Measurements from ENCODE around the gene MBOAT7.

The MBOAT7 gene

DNA sequence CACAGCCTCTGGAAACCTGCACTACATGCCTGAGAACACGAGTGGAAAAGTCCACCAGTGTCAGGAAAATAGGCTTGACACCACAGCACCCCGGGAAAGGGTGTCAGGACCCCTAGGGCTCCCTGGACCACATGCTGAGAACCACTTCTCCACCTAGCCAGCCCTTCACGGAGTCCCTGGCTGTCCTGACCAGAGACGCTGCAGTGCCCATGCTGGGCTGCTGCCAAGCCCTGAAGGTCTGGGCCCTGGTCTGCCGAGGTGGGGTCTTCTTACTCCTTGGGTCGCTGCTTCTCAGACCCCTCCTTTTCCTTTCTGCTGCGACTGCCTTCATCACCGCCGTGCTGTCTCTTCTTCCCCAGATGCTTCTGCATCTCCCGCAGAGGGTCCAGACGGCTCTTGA, 32.9 kb downstream of the MBOAT7 start:
- TF ChIP-seq, protein P1, sequence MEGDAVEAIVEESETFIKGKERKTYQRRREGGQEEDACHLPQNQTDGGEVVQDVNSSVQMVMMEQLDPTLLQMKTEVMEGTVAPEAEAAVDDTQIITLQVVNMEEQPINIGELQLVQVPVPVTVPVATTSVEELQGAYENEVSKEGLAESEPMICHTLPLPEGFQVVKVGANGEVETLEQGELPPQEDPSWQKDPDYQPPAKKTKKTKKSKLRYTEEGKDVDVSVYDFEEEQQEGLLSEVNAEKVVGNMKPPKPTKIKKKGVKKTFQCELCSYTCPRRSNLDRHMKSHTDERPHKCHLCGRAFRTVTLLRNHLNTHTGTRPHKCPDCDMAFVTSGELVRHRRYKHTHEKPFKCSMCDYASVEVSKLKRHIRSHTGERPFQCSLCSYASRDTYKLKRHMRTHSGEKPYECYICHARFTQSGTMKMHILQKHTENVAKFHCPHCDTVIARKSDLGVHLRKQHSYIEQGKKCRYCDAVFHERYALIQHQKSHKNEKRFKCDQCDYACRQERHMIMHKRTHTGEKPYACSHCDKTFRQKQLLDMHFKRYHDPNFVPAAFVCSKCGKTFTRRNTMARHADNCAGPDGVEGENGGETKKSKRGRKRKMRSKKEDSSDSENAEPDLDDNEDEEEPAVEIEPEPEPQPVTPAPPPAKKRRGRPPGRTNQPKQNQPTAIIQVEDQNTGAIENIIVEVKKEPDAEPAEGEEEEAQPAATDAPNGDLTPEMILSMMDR (IDR thresholded peaks at IDR 0.05) = no peak
- Histone ChIP-seq H3K4me1 (ENCODE audit: control insufficient read depth in 1 of 2, insufficient read depth in 1 of 2, low read depth in 1 of 2, low read length in 1 of 2) (peaks cover 28 to 29% of the 10 kb centered on the region in 2 experiments), H3K9me3 (no peaks in the 10 kb centered on the region), H3K27me3 (no peaks in the 10 kb centered on the region), H3K4me3 (ENCODE audit: low read depth in 1 of 2, low read length in 1 of 2) (no peak overlapping the region), H3K27ac (no peak overlapping the region), H3K36me3 (peaks cover 68% of the 10 kb centered on the region)

DNA sequence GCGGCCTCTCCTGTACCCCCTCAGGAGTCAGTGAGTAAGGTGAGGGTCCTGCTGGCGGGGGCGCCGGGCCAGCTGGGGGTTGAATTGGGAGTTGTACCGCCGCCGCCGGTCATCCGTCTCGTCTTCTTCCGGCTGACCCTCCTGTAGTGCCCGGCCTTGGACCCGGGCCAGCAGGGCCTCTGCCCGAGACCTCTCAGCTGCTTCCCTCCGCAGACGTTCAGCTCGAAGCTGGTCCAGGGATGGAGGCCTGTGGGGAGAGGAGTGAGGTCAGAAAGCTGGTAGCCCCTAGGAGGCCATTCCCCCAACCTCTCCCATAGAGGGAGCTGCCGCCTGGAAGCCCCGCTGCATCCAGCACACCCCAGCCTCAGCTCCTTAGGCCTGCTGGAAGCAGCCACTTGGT, 33.7 kb downstream of the MBOAT7 start:
- no peaks in the 10 kb centered on the region for H3K9me3 ChIP-seq
- H3K27me3 ChIP-seq = no peaks in the 10 kb centered on the region
- H3K27ac ChIP-seq = no peak overlapping the region
- TF ChIP-seq, protein P1 (IDR thresholded peaks at IDR 0.05) = no peak
- H3K36me3 ChIP-seq = peaks cover 76% of the 10 kb centered on the region
- no peak overlapping the region for H3K4me3 ChIP-seq (ENCODE audit: low read depth in 1 of 2, low read length in 1 of 2)
- peaks cover 22% of the 10 kb centered on the region in 2 experiments for H3K4me1 ChIP-seq (ENCODE audit: control insufficient read depth in 1 of 2, insufficient read depth in 1 of 2, low read depth in 1 of 2, low read length in 1 of 2)

DNA sequence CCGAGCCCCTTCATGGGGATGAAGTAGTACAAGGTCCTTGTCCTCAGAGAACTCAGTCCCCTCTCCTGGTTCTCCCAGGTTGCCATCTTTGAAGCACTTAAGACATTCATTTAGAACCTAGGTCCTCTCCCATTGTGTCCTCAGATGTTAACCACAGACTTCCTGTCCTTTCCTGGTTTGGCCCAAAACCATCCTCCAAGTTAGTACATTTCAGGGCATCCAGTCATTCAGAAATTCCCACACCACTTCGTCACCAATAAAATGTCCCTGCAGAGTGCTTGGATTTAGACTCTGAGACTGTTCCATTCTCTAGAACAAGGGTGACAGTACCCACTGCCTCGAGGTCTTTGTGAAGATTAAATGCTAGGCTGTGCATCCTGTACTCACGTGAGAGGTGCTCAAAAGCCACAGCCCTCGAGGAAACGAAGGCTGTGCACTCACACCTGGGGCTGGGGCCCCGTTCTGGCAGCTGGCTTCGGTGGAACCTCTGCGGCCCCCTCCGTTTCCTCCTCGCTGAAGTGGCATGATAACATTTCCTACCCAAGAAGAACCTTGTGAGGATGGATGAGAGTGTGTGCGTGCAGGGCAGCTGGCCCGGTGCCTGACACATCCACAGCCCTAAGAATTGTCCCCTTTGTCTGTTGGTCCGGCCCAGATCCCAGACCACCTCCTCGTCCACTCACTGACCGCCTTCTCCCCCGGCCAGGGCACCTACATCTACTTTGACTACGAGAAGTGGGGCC, 34.6 kb downstream of the MBOAT7 start:
- Histone ChIP-seq H3K27ac (peak overlapping the region; percentile 52), H3K9me3 (no peaks in the 10 kb centered on the region), H3K4me3 (ENCODE audit: low read depth in 1 of 2, low read length in 1 of 2) (no peak overlapping the region), H3K36me3 (peaks cover 85% of the 10 kb centered on the region), H3K27me3 (no peaks in the 10 kb centered on the region), H3K4me1 (ENCODE audit: control insufficient read depth in 1 of 2, insufficient read depth in 1 of 2, low read depth in 1 of 2, low read length in 1 of 2) (peaks cover 18 to 19% of the 10 kb centered on the region in 2 experiments)
- TF ChIP-seq, protein P1 (IDR thresholded peaks at IDR 0.05) = no peak

DNA sequence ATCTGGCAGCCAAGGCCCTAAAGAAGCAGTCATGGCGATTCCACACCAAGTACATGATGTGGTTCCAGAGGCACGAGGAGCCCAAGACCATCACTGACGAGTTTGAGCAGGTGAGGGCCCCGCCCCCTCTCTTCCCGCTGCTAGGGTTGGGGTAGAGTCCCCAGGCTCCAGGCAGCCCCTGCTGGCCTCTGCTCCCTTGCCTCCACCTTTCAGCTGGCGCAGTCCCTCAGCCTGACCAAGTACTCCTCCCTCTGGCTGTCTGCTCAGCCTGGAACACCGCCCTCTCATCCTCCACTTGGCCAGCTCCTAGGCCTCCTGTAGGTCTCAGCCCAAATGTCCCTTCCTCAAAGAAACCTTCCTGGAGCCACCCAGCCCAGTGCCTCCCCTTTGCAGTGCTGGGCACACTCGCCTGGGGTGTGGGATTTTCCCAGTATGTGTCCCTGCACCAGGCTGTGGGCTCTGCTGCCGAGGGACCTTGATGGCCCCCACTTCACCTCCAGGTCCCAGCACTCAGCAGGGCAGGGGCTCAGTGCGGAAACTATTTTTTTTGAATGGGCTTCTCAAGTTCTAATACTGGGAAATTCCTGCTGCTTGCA, 35.6 kb downstream of the MBOAT7 start:
- peaks cover 94% of the 10 kb centered on the region for H3K36me3 ChIP-seq
- H3K27ac ChIP-seq = peak overlapping the region; percentile 52
- no peaks in the 10 kb centered on the region for H3K9me3 ChIP-seq
- no peaks in the 10 kb centered on the region for H3K27me3 ChIP-seq
- TF ChIP-seq, protein P1 (IDR thresholded peaks at IDR 0.05) = no peak
- peaks cover 13 to 14% of the 10 kb centered on the region in 2 experiments for H3K4me1 ChIP-seq (ENCODE audit: control insufficient read depth in 1 of 2, insufficient read depth in 1 of 2, low read depth in 1 of 2, low read length in 1 of 2)
- H3K4me3 ChIP-seq (ENCODE audit: low read depth in 1 of 2, low read length in 1 of 2) = no peak overlapping the region

DNA sequence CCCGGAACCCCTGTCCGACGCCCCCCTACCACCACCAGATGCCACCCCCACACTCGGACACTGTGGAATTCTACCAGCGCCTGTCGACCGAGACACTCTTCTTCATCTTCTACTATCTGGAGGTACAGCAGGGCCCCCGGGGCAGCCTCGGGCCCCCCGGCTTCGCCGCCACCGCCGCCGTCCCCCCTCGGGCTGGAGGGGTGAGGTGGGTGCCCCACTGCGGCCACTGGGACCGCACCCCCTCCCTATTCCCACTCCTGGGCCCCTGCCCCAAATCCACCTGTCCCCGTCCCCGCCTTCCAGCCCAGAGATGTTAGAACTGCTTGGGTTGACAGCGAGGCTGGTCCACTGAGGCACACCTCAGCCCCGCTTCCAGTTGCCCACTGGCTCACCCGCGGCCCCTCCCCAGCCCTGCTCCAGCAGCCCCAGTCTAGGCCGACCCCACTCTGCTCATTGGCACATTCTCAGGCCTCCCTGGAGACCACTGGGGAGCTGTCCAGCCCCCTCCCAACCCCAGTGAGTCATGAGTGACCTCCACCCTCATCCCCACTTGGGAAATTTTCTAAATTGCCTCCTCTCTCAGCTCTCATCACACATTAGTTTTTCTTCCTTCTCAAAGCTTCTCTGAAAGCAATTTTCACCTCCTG, 36.4 kb downstream of the MBOAT7 start:
- Histone ChIP-seq H3K27ac (peak overlapping the region; percentile 6), H3K27me3 (no peaks in the 10 kb centered on the region), H3K4me1 (ENCODE audit: control insufficient read depth in 1 of 2, insufficient read depth in 1 of 2, low read depth in 1 of 2, low read length in 1 of 2) (peaks cover 5 to 6% of the 10 kb centered on the region in 2 experiments), H3K9me3 (no peaks in the 10 kb centered on the region), H3K36me3 (peaks cover 100% of the 10 kb centered on the region), H3K4me3 (ENCODE audit: low read depth in 1 of 2, low read length in 1 of 2) (no peak overlapping the region)
- TF ChIP-seq, protein P1 (IDR thresholded peaks at IDR 0.05) = no peak
